ENCODE measurements around the gene POLR1B. TPM values are rescaled to one million over a fixed set of nuclear protein-coding genes. Genes with fewer than 3 reads are reported as not detected.

The POLR1B gene
- polyA plus RNA-seq, 1 of the 3 experiments (the other 2 are of a cell fraction) = 13.4 TPM

- CTCF ChIA-PET = no interaction called here
- Histone ChIP-seq H3K36me3 (replicated peaks in 1 of 2; ENCODE audit: control insufficient read depth in 1 of 2, insufficient read depth in 2 of 2, low read length in 1 of 2) (no peaks in the 10 kb centered on the region), H3K79me2 (ENCODE audit: insufficient read depth) (no peaks in the 10 kb centered on the region), H3K4me3 (ENCODE audit: low read depth in 2 of 2, low read length in 1 of 2) (no peak overlapping the region), H3K4me1 (ENCODE audit: control insufficient read depth in 1 of 2, insufficient read depth in 2 of 2, low read depth in 1 of 2, low read length in 1 of 2) (peaks cover 2 to 5% of the 10 kb centered on the region in 2 experiments; a peak in 2 of 4 replicates), H3K27me3 (ENCODE audit: insufficient read depth) (no peaks in the 10 kb centered on the region), H2AFZ (ENCODE audit: low read depth) (no peak overlapping the region), H3K4me2 (no peak overlapping the region), H3K9me2 (no peaks in the 10 kb centered on the region), H3K27ac (ENCODE audit: low read depth in 2 of 2, low read length in 1 of 2) (no peak overlapping the region), H4K20me1 (ENCODE audit: insufficient read depth) (no peaks in the 10 kb centered on the region), H3K9ac (no peak overlapping the region), H3F3A (replicated peaks; ENCODE audit: insufficient read depth) (peaks cover 16% of the 10 kb centered on the region), H3K9me3 (no peaks in the 10 kb centered on the region)
- no peak for TF ChIP-seq RAD21 (IDR thresholded peaks at IDR 0.05; ENCODE audit: low read length)
- POLR2A ChIA-PET = no interaction called here
- DNase-seq = no peak
- WGBS (ENCODE audit: low lambda C conversion rate) = 89% methylated on average over 6 of the region's 6 CpGs
Measured at GRCh38 chr2:112618383-112618782, 76.1 kb downstream of the POLR1B start.

GRCh38 chr2:112621790-112622527 is 79.7 kb downstream of the POLR1B start:
- ChIA-PET POLR2A (no interaction called here), CTCF (interaction anchor here (1.4 to 15.2 kb wide), 2 partner anchors 22 to 104 kb away, joined by 4 to 179 read pairs; no protein-coding TSS in a partner anchor)
- Histone ChIP-seq H3F3A (replicated peaks; ENCODE audit: insufficient read depth) (peaks cover 31% of the 10 kb centered on the region), H2AFZ (ENCODE audit: low read depth) (no peak overlapping the region), H3K9me3 (no peaks in the 10 kb centered on the region), H3K27ac (ENCODE audit: low read depth in 2 of 2, low read length in 1 of 2) (peak overlapping the region in 1 of 2 experiments; percentile 67; a peak in 2 of 4 replicates), H3K4me3 (ENCODE audit: low read depth in 2 of 2, low read length in 1 of 2) (no peak overlapping the region), H4K20me1 (ENCODE audit: insufficient read depth) (no peaks in the 10 kb centered on the region), H3K4me2 (peak overlapping the region; percentile 39; the same call in 1 of the 2 replicates), H3K4me1 (ENCODE audit: control insufficient read depth in 1 of 2, insufficient read depth in 2 of 2, low read depth in 1 of 2, low read length in 1 of 2) (peaks cover 10 to 23% of the 10 kb centered on the region in 2 experiments; a peak in 3 of 4 replicates), H3K36me3 (replicated peaks in 1 of 2; ENCODE audit: control insufficient read depth in 1 of 2, insufficient read depth in 2 of 2, low read length in 1 of 2) (no peaks in the 10 kb centered on the region), H3K79me2 (ENCODE audit: insufficient read depth) (no peaks in the 10 kb centered on the region), H3K27me3 (ENCODE audit: insufficient read depth) (no peaks in the 10 kb centered on the region), H3K9ac (no peak overlapping the region), H3K9me2 (no peaks in the 10 kb centered on the region)
- 71% methylated on average over 22 of the region's 22 CpGs for WGBS (ENCODE audit: low lambda C conversion rate)
- DNase-seq = no peak
- TF ChIP-seq GABPA (IDR thresholded peaks at IDR 0.05; ENCODE audit: low read depth) (no peak), JUND (IDR thresholded peaks at IDR 0.05) (0 out of 2 replicates have a peak, but pooled peaks have one; percentile 18), TCF12 (IDR thresholded peaks at IDR 0.05) (peak; percentile 65), PBX3 (IDR thresholded peaks at IDR 0.05) (peak; percentile 51), NFIC (IDR thresholded peaks at IDR 0.05; ENCODE audit: borderline replicate concordance) (peak; percentile 76), YY1 (IDR thresholded peaks at IDR 0.05; ENCODE audit: low read depth) (no peak)

- ChIA-PET POLR2A (no interaction called here), CTCF (interaction anchor here (1.4 to 15.2 kb wide), 2 partner anchors 22 to 104 kb away, joined by 4 to 179 read pairs; no protein-coding TSS in a partner anchor)
- Histone ChIP-seq H3K4me1 (ENCODE audit: control insufficient read depth in 1 of 2, insufficient read depth in 2 of 2, low read depth in 1 of 2, low read length in 1 of 2) (peaks cover 12 to 26% of the 10 kb centered on the region in 2 experiments; a peak in 3 of 4 replicates), H3K79me2 (ENCODE audit: insufficient read depth) (no peaks in the 10 kb centered on the region), H3K4me3 (ENCODE audit: low read depth in 2 of 2, low read length in 1 of 2) (no peak overlapping the region), H3F3A (replicated peaks; ENCODE audit: insufficient read depth) (peaks cover 35% of the 10 kb centered on the region), H3K27ac (ENCODE audit: low read depth in 2 of 2, low read length in 1 of 2) (peak overlapping the region in 1 of 2 experiments; percentile 67; a peak in 2 of 4 replicates), H4K20me1 (ENCODE audit: insufficient read depth) (no peaks in the 10 kb centered on the region), H3K9me2 (no peaks in the 10 kb centered on the region), H3K9me3 (no peaks in the 10 kb centered on the region), H3K9ac (no peak overlapping the region), H3K4me2 (peak overlapping the region; percentile 39; the same call in 1 of the 2 replicates), H3K27me3 (ENCODE audit: insufficient read depth) (no peaks in the 10 kb centered on the region), H3K36me3 (replicated peaks in 1 of 2; ENCODE audit: control insufficient read depth in 1 of 2, insufficient read depth in 2 of 2, low read length in 1 of 2) (no peaks in the 10 kb centered on the region), H2AFZ (ENCODE audit: low read depth) (no peak overlapping the region)
- no peak for DNase-seq
- 7% methylated on average over 3 of the region's 3 CpGs for WGBS (ENCODE audit: low lambda C conversion rate)
- no peak for TF ChIP-seq FOXJ3 (CRISPR knock-in tag; IDR thresholded peaks at IDR 0.05)
- no peak for TF ChIP-seq YY1 (IDR thresholded peaks at IDR 0.05; ENCODE audit: low read depth)
- peak; percentile 80 for TF ChIP-seq PBX3 (IDR thresholded peaks at IDR 0.05)
- TF ChIP-seq GATA2 (CRISPR knock-in tag; IDR thresholded peaks at IDR 0.05) = no peak
- TF ChIP-seq SMC3 (IDR thresholded peaks at IDR 0.05; ENCODE audit: low read depth, low read length) = no peak
- TF ChIP-seq RAD21 (IDR thresholded peaks at IDR 0.05; ENCODE audit: low read length) = no peak
- TF ChIP-seq POLR2AphosphoS5 (IDR thresholded peaks at IDR 0.05; ENCODE audit: low read depth, low read length) = peak; percentile 64; the same call in 1 of the 2 replicates
- TF ChIP-seq NFIC (IDR thresholded peaks at IDR 0.05; ENCODE audit: borderline replicate concordance) = peak; percentile 94
- TF ChIP-seq GABPA (IDR thresholded peaks at IDR 0.05; ENCODE audit: low read depth) = no peak
- peak in 1 of 2 experiments; percentile 75; a peak in 2 of 4 replicates for TF ChIP-seq EP300 (IDR thresholded peaks at IDR 0.05; ENCODE audit: borderline replicate concordance in 1 of 2, low read depth in 1 of 2, low read length in 1 of 2)
- no peak for TF ChIP-seq MEF2A (IDR thresholded peaks at IDR 0.05; ENCODE audit: borderline replicate concordance, low read depth)
- TF ChIP-seq REST (IDR thresholded peaks at IDR 0.05; ENCODE audit: low read depth, low read length) = 0 out of 2 replicates have a peak, but pooled peaks have one; percentile 20
- no peak for TF ChIP-seq TAF1 (IDR thresholded peaks at IDR 0.05; ENCODE audit: borderline replicate concordance, low read depth, low read length)
- peak; percentile 80 for TF ChIP-seq JUND (IDR thresholded peaks at IDR 0.05)
Measured at GRCh38 chr2:112622528-112622849, 80.2 kb downstream of the POLR1B start.
